ENCODE measurements around the gene ANKRD33. TPM values are rescaled to one million over a fixed set of nuclear protein-coding genes. Genes with fewer than 3 reads are reported as not detected.

ANKRD33 gene
- total RNA-seq, 1 experiment from 2014 or later, result not detected

DNA sequence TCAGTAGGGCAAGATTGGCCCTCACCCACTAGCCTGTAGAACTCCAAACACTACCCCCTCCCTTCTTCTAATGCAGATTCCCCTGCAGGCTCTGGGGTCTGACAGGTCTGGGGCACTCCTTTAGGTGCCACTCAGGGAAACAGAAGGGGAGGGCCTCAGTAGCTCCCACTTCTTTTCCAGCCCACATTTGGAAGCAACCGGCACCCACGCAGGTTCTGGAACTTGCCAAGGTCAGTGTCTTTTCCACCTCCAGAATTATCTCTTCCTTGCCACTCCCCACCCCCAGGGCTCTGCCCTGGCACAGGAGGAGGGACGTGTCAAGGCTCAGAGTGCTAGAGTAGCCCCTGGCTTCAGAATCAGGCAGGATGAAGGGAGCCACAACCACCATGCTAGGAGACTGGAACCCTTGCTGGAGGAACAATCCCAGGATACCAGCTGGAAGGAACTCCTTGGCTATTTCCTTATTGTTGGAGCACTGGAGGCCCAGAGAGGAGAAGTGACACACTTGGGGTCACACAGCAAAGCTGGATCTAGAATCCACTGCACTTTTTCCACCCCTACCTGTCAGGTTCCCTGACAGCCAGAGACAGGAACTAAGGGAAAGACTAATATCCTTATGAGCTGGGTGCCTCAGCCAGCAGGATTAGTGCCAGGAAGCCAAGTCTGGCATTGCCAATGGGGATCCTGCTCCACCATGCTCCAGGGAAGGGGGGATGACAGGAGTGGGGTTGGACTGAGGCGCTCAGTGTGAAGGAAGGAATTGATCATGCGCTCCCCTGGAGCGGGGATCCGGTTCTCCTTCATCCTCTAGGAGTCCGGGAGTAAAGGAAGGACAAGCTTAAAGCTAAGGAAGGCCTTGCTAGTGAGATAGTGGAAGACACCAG, 37.6 kb upstream of the ANKRD33 start:
- H3K9me3 ChIP-seq, result no peaks in the 10 kb centered on the region
- DNase-seq, result no peak
- Mint-ChIP-seq H3K36me3 (ENCODE audit: insufficient read depth, unreplicated experiment) (no peaks in the 10 kb centered on the region), H3K27me3 (ENCODE audit: insufficient read depth, unreplicated experiment) (no peaks in the 10 kb centered on the region), H3K27ac (ENCODE audit: unreplicated experiment) (no peak overlapping the region), H3K4me1 (ENCODE audit: low read depth, unreplicated experiment) (peaks cover 12% of the 10 kb centered on the region), H3K9me3 (ENCODE audit: unreplicated experiment) (no peaks in the 10 kb centered on the region), H3K4me3 (ENCODE audit: unreplicated experiment) (peak overlapping the region; percentile 84)
- no peaks in the 10 kb centered on the region for H3K36me3 ChIP-seq (ENCODE audit: control insufficient read depth, insufficient read depth, low read length)
- no peaks in the 10 kb centered on the region for H3K27me3 ChIP-seq (replicated peaks; ENCODE audit: control insufficient read depth, insufficient read depth, low read length)
- no peak overlapping the region for H3K4me3 ChIP-seq (ENCODE audit: low read depth, low read length)
- POLR2A ChIA-PET, result no interaction called here
- intact Hi-C loops (cut with micrococcal nuclease; ENCODE audit: unreplicated experiment), result no loop called here
- CTCF ChIA-PET, result interaction anchor here (1.8 kb wide), 1 partner anchor 25 kb away, joined by 7 read pairs; no protein-coding TSS in a partner anchor
- H3K4me1 ChIP-seq, result peaks cover 14% of the 10 kb centered on the region
- TF ChIP-seq CTCF (IDR thresholded peaks at IDR 0.05; ENCODE audit: insufficient read depth in 1 of 2, low read depth in 1 of 2, low read length in 1 of 2, severe bottlenecking in 1 of 2, unreplicated experiment in 1 of 2), result no peak
- no TSS peak for BruUV-seq (replicated peaks)

GRCh38 chr12:51850965-51851299, 37.0 kb upstream of the ANKRD33 start:
- H3K36me3 ChIP-seq (ENCODE audit: control insufficient read depth, insufficient read depth, low read length), result no peaks in the 10 kb centered on the region
- intact Hi-C loops (cut with micrococcal nuclease; ENCODE audit: unreplicated experiment), result no loop called here
- H3K27me3 ChIP-seq (replicated peaks; ENCODE audit: control insufficient read depth, insufficient read depth, low read length), result no peaks in the 10 kb centered on the region
- no peak for TF ChIP-seq CTCF (IDR thresholded peaks at IDR 0.05; ENCODE audit: insufficient read depth in 1 of 2, low read depth in 1 of 2, low read length in 1 of 2, severe bottlenecking in 1 of 2, unreplicated experiment in 1 of 2)
- H3K9me3 ChIP-seq, result no peaks in the 10 kb centered on the region
- no peak for DNase-seq
- Mint-ChIP-seq H3K4me1 (ENCODE audit: low read depth, unreplicated experiment) (peaks cover 8% of the 10 kb centered on the region), H3K9me3 (ENCODE audit: unreplicated experiment) (no peaks in the 10 kb centered on the region), H3K27me3 (ENCODE audit: insufficient read depth, unreplicated experiment) (no peaks in the 10 kb centered on the region), H3K4me3 (ENCODE audit: unreplicated experiment) (no peak overlapping the region), H3K36me3 (ENCODE audit: insufficient read depth, unreplicated experiment) (no peaks in the 10 kb centered on the region), H3K27ac (ENCODE audit: unreplicated experiment) (no peak overlapping the region)
- no peak overlapping the region for H3K4me3 ChIP-seq (ENCODE audit: low read depth, low read length)
- BruUV-seq (replicated peaks), result no TSS peak
- ChIA-PET POLR2A (interaction anchor here (0.6 kb wide), 1 partner anchor 421 kb away, joined by 3 read pairs; no protein-coding TSS in a partner anchor), CTCF (interaction anchor here (1.8 kb wide), 1 partner anchor 24 kb away, joined by 7 read pairs; no protein-coding TSS in a partner anchor)
- peaks cover 12% of the 10 kb centered on the region for H3K4me1 ChIP-seq

DNA sequence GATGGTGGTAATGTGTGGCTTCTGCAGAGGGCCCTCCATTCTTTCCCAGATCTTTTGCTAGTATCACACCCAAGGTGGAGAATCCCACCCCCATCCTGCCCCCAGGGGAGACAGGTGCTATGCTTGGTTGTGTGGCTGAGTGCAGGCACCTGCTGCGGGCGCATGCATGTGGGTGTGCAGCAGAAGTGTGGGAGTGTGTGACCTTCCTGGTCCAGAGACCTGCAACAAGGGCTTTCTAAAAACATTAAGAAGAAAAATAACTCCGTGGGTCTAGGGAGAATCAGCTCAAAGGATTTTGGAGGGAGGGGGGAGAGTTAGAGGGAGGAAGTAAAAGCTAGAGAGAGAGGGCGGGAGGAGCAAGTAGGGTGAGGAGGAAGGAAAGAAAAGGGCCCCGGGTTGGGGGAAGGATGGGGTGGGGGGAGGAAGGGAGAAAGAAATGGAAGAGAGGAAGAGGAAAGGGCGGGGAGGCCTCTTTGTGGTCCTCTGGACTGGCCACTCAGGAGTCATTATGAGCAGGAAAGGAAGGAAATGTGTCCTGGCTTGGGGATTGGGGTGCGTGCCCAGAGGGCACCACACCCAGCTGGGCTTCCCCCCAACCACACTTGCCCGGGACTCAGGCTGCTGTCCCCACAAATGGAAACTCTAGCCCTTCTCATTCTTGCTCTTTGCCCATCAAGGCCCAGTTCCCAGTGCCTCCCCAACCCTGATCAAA, 36.3 kb upstream of the ANKRD33 start:
- CTCF ChIA-PET, result interaction anchor here (0.6 to 1.5 kb wide), 3 partner anchors 24 to 200 kb away, joined by 3 to 15 read pairs (median 4); no protein-coding TSS in a partner anchor
- Mint-ChIP-seq H3K27ac (ENCODE audit: unreplicated experiment) (no peak overlapping the region), H3K9me3 (ENCODE audit: unreplicated experiment) (no peaks in the 10 kb centered on the region), H3K4me3 (ENCODE audit: unreplicated experiment) (no peak overlapping the region), H3K27me3 (ENCODE audit: insufficient read depth, unreplicated experiment) (no peaks in the 10 kb centered on the region), H3K36me3 (ENCODE audit: insufficient read depth, unreplicated experiment) (no peaks in the 10 kb centered on the region), H3K4me1 (ENCODE audit: low read depth, unreplicated experiment) (peaks cover 8% of the 10 kb centered on the region)
- Histone ChIP-seq H3K4me3 (ENCODE audit: low read depth, low read length) (no peak overlapping the region), H3K36me3 (ENCODE audit: control insufficient read depth, insufficient read depth, low read length) (no peaks in the 10 kb centered on the region), H3K4me1 (peaks cover 12% of the 10 kb centered on the region), H3K9me3 (no peaks in the 10 kb centered on the region), H3K27me3 (replicated peaks; ENCODE audit: control insufficient read depth, insufficient read depth, low read length) (no peaks in the 10 kb centered on the region)
- POLR2A ChIA-PET, result interaction anchor here (0.6 kb wide), 1 partner anchor 421 kb away, joined by 3 read pairs; no protein-coding TSS in a partner anchor
- BruUV-seq (replicated peaks), result no TSS peak
- no peak for DNase-seq
- intact Hi-C loops (cut with micrococcal nuclease; ENCODE audit: unreplicated experiment), result no loop called here
- no peak for TF ChIP-seq CTCF (IDR thresholded peaks at IDR 0.05; ENCODE audit: insufficient read depth in 1 of 2, low read depth in 1 of 2, low read length in 1 of 2, severe bottlenecking in 1 of 2, unreplicated experiment in 1 of 2)

Data from Caco-2 (cell line).